ENCODE measurements around the gene CAD. TPM values are rescaled to one million over a fixed set of nuclear protein-coding genes. Genes with fewer than 3 reads are reported as not detected.

CAD gene
- total and polyA plus RNA-seq, 2 of the 4 experiments (the other 2 are of a cell fraction) = 12.9 to 38.7 TPM

DNA sequence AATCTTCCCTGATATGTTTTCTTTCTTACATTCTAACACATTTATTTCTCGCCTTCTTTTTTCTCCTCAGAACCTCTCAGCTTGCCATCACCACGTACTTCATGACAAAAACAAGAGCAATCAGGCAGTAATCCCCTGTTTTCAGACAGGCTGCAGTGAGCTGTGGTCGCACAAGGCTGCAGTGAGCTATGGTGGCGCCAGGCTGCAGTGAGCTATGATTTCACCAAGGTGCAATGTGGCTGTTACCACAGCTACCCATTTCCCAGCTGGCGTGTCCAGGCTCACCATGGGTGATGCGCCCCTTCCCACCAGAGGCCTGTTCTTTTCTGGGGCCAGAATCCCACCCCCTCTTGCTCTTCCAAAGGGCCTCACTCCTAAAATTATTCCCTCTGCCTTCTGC lies 42.5 kb upstream of the CAD start:
- H2BK15ac ChIP-seq (ENCODE audit: low read depth, low read length) = no peak overlapping the region
- H3K14ac ChIP-seq (replicated peaks; ENCODE audit: low read depth, low read length) = no peak overlapping the region
- no peak overlapping the region for H4K8ac ChIP-seq (ENCODE audit: low read depth in 2 of 2, low read length in 2 of 2)
- 71% methylated on average over 4 of the region's 6 CpGs; no CpG with 5 or more reads in 1 of the 2 experiments for WGBS, 2 experiments (ENCODE audit: extremely low coverage in 2 of 2, insufficient read length in 1 of 2)
- no peak overlapping the region for H4K5ac ChIP-seq (ENCODE audit: low read depth, low read length)
- no peak overlapping the region for H3K4ac ChIP-seq (ENCODE audit: low read depth, low read length)
- no peak overlapping the region for H3K27ac ChIP-seq (ENCODE audit: insufficient read depth, low read length)
- H3K9me1 ChIP-seq (ENCODE audit: insufficient read depth, low read length) = no peaks in the 10 kb centered on the region
- peaks cover 54% of the 10 kb centered on the region for H3K27me3 ChIP-seq (ENCODE audit: control insufficient read depth, insufficient read depth, low read length)
- no peak overlapping the region for H2AK5ac ChIP-seq (ENCODE audit: low read depth, low read length)
- in situ Hi-C loops (cut with MboI; ENCODE audit: low sequenced_read_pairs) (no loop called here), dilution Hi-C loops (cut with HindIII; ENCODE audit: low sequenced_read_pairs, unreplicated experiment) (no loop called here), intact Hi-C loops (cut with micrococcal nuclease) (no loop called here)
- ChIA-PET CTCF (interaction anchor here (0.6 to 0.7 kb wide), 2 partner anchors 20 to 75 kb away, joined by 3 read pairs; no protein-coding TSS in a partner anchor), POLR2A (ENCODE audit: unreplicated experiment) (no interaction called here)
- ATAC-seq (ENCODE audit: low read depth) = no peak
- no peak overlapping the region for H3K23ac ChIP-seq (ENCODE audit: low read depth, low read length)
- H2BK5ac ChIP-seq (ENCODE audit: low read depth, low read length, poor library complexity, severe bottlenecking) = no peak overlapping the region
- TF ChIP-seq MAZ (IDR thresholded peaks at IDR 0.05; ENCODE audit: borderline replicate concordance, low read depth, low read length) (no peak), POLR2A (IDR thresholded peaks at IDR 0.05; ENCODE audit: low read depth, low read length) (no peak), ELK1 (IDR thresholded peaks at IDR 0.05; ENCODE audit: borderline replicate concordance, low read depth, low read length) (no peak), USF2 (IDR thresholded peaks at IDR 0.05; ENCODE audit: low read depth, low read length) (no peak), MXI1 (IDR thresholded peaks at IDR 0.05; ENCODE audit: borderline replicate concordance, low read depth, low read length) (no peak), MAFK (IDR thresholded peaks at IDR 0.05; ENCODE audit: low read depth, low read length) (no peak), BHLHE40 (IDR thresholded peaks at IDR 0.05; ENCODE audit: low read depth, low read length) (no peak)
- DNase-seq = no peak
- H2AK9ac ChIP-seq (replicated peaks; ENCODE audit: low read depth, low read length, poor library complexity) = peak overlapping the region; percentile 44
- no peak overlapping the region for H4K91ac ChIP-seq (ENCODE audit: insufficient read depth, low read depth, low read length)
- H2AFZ ChIP-seq (replicated peaks; ENCODE audit: low read length, poor library complexity) = no peak overlapping the region
- no peak overlapping the region for H3K56ac ChIP-seq (ENCODE audit: extremely low read depth, insufficient read depth, low read length)
- no peak overlapping the region for H3K4me3 ChIP-seq (ENCODE audit: insufficient read depth, low read depth, low read length)
- H3K9ac ChIP-seq (ENCODE audit: low read depth, low read length) = no peak overlapping the region
- no TSS peak for BruUV-seq (replicated peaks)
- H2BK120ac ChIP-seq (ENCODE audit: low read depth, low read length) = no peak overlapping the region
- no peaks in the 10 kb centered on the region for H3K79me1 ChIP-seq (ENCODE audit: low read depth in 1 of 2, low read length in 2 of 2)
- no peaks in the 10 kb centered on the region for H3K36me3 ChIP-seq (ENCODE audit: control insufficient read depth, insufficient read depth, low read length)
- H3K4me2 ChIP-seq (ENCODE audit: low read depth, low read length) = no peak overlapping the region
- no peak overlapping the region for H3K18ac ChIP-seq (ENCODE audit: low read depth, low read length)
- H3K9me3 ChIP-seq (ENCODE audit: control insufficient read depth, insufficient read depth, low read length) = no peaks in the 10 kb centered on the region
- H2BK20ac ChIP-seq (ENCODE audit: low read depth, low read length) = no peak overlapping the region
- H3K4me1 ChIP-seq (ENCODE audit: control insufficient read depth, insufficient read depth, low read length) = no peaks in the 10 kb centered on the region
- no peaks in the 10 kb centered on the region for H4K20me1 ChIP-seq (ENCODE audit: insufficient read depth, low read length)

Measured in IMR-90 (cell line).